Middle frontal gyrus (tissue), 1 donor: ENCODE results near the gene TAAR6.
"Not testable (repeated sequence)": the region's sequence is repeated elsewhere in the genome, so short reads cannot be mapped to it uniquely, and the experiment has no call there.

Experiments
- DNase-seq: peaks from one replicate; pipeline ENCODE4 v3.0.0-alpha.2; 2015; ENCODE audit warnings: low spot score; ENCODE audit errors: extremely low spot score

Gene TAAR6

GRCh38 chr6:132589454-132589853, 19.3 kb downstream of the TAAR6 start, which contains the start of gene TAAR5:
TSS of gene TAAR5 (minus strand) at chr6:132589741. CDS start at chr6:132589686, 55 bp downstream.
- DNase-seq, result no peak

GRCh38 chr6:132590362-132590761, 20.2 kb downstream of the TAAR6 start:
- no peak for DNase-seq

DNA sequence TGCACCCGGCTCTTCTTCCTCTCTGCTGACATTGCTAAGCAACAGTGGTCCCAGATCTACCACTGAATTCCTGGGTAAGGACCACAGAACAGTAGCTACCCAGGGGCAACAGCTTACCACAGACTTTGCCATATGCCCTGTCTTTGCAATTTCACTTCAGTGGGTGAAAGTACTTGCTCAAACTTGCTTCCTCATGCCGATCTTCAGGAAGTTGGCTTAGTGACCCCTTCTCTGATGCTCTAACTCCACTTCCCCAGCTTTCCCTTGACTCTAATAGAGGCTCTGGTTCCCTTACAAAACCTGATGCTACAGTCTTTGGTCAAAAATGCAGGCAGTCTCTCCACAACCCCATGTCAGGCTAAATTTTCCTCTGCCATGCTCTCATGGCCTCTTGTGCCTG, 22.7 kb downstream of the TAAR6 start:
- no peak for DNase-seq

DNA sequence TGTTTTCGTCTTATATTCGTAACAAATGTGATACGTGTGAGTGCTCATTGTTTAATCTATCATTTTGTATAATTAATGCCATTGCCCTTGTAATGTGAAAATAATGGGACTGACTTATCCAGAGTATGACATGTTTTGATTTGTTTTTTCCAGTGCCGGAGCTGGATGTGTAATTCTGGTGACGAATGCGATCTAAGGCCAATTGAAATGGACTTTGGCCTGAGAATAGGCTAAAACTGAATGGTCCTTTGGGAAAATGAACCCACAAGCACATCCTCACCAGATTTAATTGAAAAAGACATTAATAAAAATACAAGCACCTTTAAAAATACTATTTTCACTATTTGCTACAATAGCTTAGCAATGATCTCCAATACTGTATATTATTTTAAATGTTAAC, 26.1 kb downstream of the TAAR6 start:
- DNase-seq, result no peak

- no peak for DNase-seq
Measured at GRCh38 chr6:132598473-132598872, 28.4 kb downstream of the TAAR6 start.

- not testable (repeated sequence) for DNase-seq
Measured at GRCh38 chr6:132600900-132601299, 30.8 kb downstream of the TAAR6 start.

- no peak for DNase-seq
Measured at GRCh38 chr6:132604635-132605152, 34.6 kb downstream of the TAAR6 start.

DNA sequence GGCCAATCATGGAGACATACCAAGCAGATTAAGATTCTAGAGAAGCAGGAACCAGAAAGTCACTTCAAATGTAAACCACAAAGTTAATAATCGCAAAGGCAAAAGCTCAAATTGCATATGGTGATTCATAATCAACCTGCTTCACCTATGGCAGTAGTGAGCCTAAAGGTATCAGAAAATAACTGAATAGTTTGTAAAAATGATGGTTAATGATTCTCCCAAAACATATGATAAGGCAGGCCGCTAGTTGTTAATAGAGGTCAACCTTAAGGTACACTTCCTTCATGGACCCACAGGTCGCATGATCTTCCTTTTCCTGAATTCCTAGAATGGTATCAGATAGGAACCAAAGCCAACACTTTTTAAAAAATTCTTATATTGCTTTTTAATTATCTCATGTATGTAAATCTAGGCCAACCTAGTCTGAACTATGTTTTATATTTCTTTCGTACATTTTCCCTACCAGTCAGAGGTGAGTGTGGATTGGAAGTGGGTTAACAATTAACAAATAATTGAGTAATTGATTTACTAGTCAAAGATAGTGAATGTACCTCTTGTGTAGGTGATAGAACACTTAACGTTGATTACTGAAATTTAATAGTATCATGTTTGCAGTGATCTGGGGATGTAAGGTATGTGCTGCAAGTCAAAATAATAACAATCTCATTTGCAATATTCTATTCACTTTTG, 37.6 kb downstream of the TAAR6 start:
- no peak for DNase-seq

DNA sequence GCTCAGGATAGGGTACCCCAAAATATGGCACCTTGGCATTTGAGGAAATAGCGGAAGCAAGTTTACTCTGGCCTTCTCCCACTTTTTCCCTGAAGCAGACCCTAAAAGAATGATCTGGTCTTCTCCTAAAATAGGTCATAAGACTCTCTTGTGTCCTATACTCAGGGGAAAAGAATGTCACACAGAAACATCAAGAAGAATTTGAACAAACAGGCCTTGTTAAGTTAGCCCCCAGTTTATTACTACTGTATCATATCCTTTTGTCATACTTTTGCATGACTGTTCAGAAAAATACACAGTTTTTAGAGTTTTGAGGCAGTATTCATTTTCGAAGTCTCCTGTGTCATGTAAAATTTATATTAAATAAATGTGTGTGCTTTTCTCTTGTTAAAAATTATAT, 41.5 kb downstream of the TAAR6 start:
- DNase-seq, result no peak

GRCh38 chr6:132612449-132613108, 42.5 kb downstream of the TAAR6 start:
- DNase-seq, result no peak

GRCh38 chr6:132614554-132614953, 44.4 kb downstream of the TAAR6 start:
- DNase-seq, result no peak

- no peak for DNase-seq
Measured at GRCh38 chr6:132616677-132617076, 46.6 kb downstream of the TAAR6 start.
